Endothelial cell of umbilical vein (primary cell): Measurements from ENCODE around the gene TMEM150C. TPM values are rescaled to one million over a fixed set of nuclear protein-coding genes. Genes with fewer than 3 reads are reported as not detected.

Experiments used
- BruUV-seq: library from RNA; stranded (reverse); fragments of 400-500 nt; replicated peaks from 2 replicates; lab custom pipeline; 2021; lab: Mats Ljungman, UMichigan
- CTCF ChIA-PET: fragments of 300-600, 350-600 bp; sonication (Branson Sonifier 250); formaldehyde crosslinking; loops from one replicate; lab custom pipeline; 2021; ENCODE audit warnings: antibody characterized with exemption, inconsistent platforms; lab: Charles Lee
- POLR2A ChIA-PET: fragments of 300-600, 350-600 bp; sonication (Branson Sonifier 250); formaldehyde crosslinking; loops from one replicate; lab custom pipeline; 2021; ENCODE audit warnings: antibody characterized with exemption, inconsistent platforms; lab: Charles Lee
- DNase-seq: peaks from one replicate; pipeline ENCODE4 v3.0.0-alpha.2; 2011; ENCODE audit warnings: low read depth, low spot score
- FAIRE-seq: peaks from 2 replicates; lab custom pipeline; 2011; peaks lifted over from hg19 to GRCh38; lab: Jason Lieb, UNC
- H2AFZ ChIP-seq: 2 replicates; pipeline ENCODE4 v1.6.0; 2012; ENCODE audit warnings: low read depth, low read length, control low read depth, inconsistent platforms
- H3K27ac ChIP-seq: 2 replicates; pipeline ENCODE4 v1.5.1; 2011; ENCODE audit warnings: low read depth, mild to moderate bottlenecking, control low read depth, low read length, moderate library complexity; ENCODE audit not compliant: insufficient read depth
- H3K27me3 ChIP-seq, 2 experiments: 2 replicates each; pipeline versions ENCODE4 v1.6.0 to v1.6.1; 2011; ENCODE audit warnings: low read length in 2 of 2, mixed read lengths in 1 of 2; ENCODE audit not compliant: control insufficient read depth in 2 of 2, insufficient read depth in 2 of 2
- H3K36me3 ChIP-seq, 2 experiments: 2 replicates in 1 of 2; 3 replicates in 1 of 2; pipeline ENCODE4 v1.5.1; 2011; ENCODE audit warnings: low read length in 2 of 2, mild to moderate bottlenecking in 1 of 2, moderate library complexity in 1 of 2; ENCODE audit not compliant: control insufficient read depth in 2 of 2, insufficient read depth in 2 of 2; ENCODE audit errors: extremely low read depth in 1 of 2
- H3K4me1 ChIP-seq: 3 replicates; pipeline ENCODE4 v1.5.1; 2011; ENCODE audit warnings: mild to moderate bottlenecking, low read length; ENCODE audit not compliant: control insufficient read depth, insufficient read depth; ENCODE audit errors: extremely low read depth
- H3K4me2 ChIP-seq: 2 replicates; pipeline ENCODE4 v1.6.1; 2011; ENCODE audit warnings: low read length, control low read depth, mixed read lengths; ENCODE audit not compliant: insufficient read depth
- H3K4me3 ChIP-seq, 3 experiments: fragments of 200-600 bp in 1 of 3; sonication (generic), shearing (Covaris generic) in 1 of 3; replicated peaks in 1 of 3; 2 replicates each; pipeline ENCODE4 v1.5.1; 2011 to 2016; ENCODE audit warnings: control low read depth in 3 of 3, low read length in 3 of 3, mild to moderate bottlenecking in 2 of 3, inconsistent platforms in 1 of 3, low read depth in 1 of 3, moderate library complexity in 1 of 3; ENCODE audit not compliant: insufficient read depth in 1 of 3
- H3K79me2 ChIP-seq: 2 replicates; pipeline ENCODE4 v1.6.0; 2012; ENCODE audit warnings: low read length, inconsistent platforms; ENCODE audit not compliant: control insufficient read depth, insufficient read depth
- H3K9ac ChIP-seq: replicated peaks from 2 replicates; pipeline ENCODE3; 2011; ENCODE audit warnings: low read length, control low read depth; ENCODE audit not compliant: insufficient read depth; ENCODE audit errors: extremely low read depth
- H3K9me1 ChIP-seq: replicated peaks from 3 replicates; pipeline ENCODE4 v1.6.0; 2011; ENCODE audit warnings: mild to moderate bottlenecking, low read length; ENCODE audit not compliant: control insufficient read depth, insufficient read depth; ENCODE audit errors: extremely low read depth
- H3K9me3 ChIP-seq: replicated peaks from 2 replicates; pipeline ENCODE4 v1.5.1; 2012; ENCODE audit warnings: low read length, inconsistent platforms; ENCODE audit not compliant: control insufficient read depth, insufficient read depth
- H4K20me1 ChIP-seq: replicated peaks from 2 replicates; pipeline ENCODE3; 2011; ENCODE audit warnings: mild to moderate bottlenecking, low read length; ENCODE audit not compliant: control insufficient read depth, insufficient read depth; ENCODE audit errors: extremely low read depth
- CTCF ChIP-seq, 2 donors: IDR thresholded peaks; 1 replicate in 1 of 2; 2 replicates in 1 of 2; pipeline ENCODE4 v1.5.1; 2011; ENCODE audit warnings: low read length in 2 of 2, mild to moderate bottlenecking in 2 of 2, moderate library complexity in 2 of 2, control low read depth in 1 of 2, inconsistent platforms in 1 of 2, low read depth in 1 of 2; ENCODE audit not compliant: insufficient read depth in 1 of 2; ENCODE audit errors: extremely low read depth in 1 of 2
- EZH2 ChIP-seq: IDR thresholded peaks from 2 replicates; pipeline ENCODE4 v1.6.1; 2012; ENCODE audit warnings: borderline replicate concordance, low read depth, mild to moderate bottlenecking, moderate library complexity, low read length, inconsistent platforms; ENCODE audit not compliant: severe bottlenecking
- FOS ChIP-seq: IDR thresholded peaks from 2 replicates; pipeline ENCODE4 v1.6.1; 2011; ENCODE audit warnings: mild to moderate bottlenecking, low read length, moderate library complexity, borderline replicate concordance; ENCODE audit not compliant: insufficient read depth
- GATA2 ChIP-seq: IDR thresholded peaks from 2 replicates; pipeline ENCODE4 v1.7.0; 2011; ENCODE audit warnings: low read depth, mild to moderate bottlenecking, moderate library complexity, mixed read lengths, low read length; ENCODE audit not compliant: insufficient read length, insufficient read depth
- JUN ChIP-seq: IDR thresholded peaks from 2 replicates; pipeline ENCODE4 v1.6.1; 2011; ENCODE audit warnings: borderline replicate concordance, low read depth; ENCODE audit not compliant: insufficient read length, insufficient read depth
- MAX ChIP-seq: IDR thresholded peaks from 2 replicates; pipeline ENCODE4 v1.6.1; 2011; ENCODE audit not compliant: insufficient read depth, insufficient read length
- MYC ChIP-seq: IDR thresholded peaks from one replicate; pipeline ENCODE4 v1.6.1; 2011; ENCODE audit warnings: mild to moderate bottlenecking, low read depth, low read length
- POLR2A ChIP-seq: IDR thresholded peaks from 2 replicates; pipeline ENCODE4 v1.6.1; 2012; ENCODE audit warnings: low read depth, mild to moderate bottlenecking, control low read depth, low read length
- POLR2AphosphoS5 ChIP-seq: IDR thresholded peaks from 2 replicates; pipeline ENCODE4 v1.6.1; 2012; ENCODE audit warnings: low read depth, mild to moderate bottlenecking, control low read depth, low read length, moderate library complexity; ENCODE audit not compliant: insufficient read depth
- dilution Hi-C: fragments of 300-500 bp; cut with MboI; formaldehyde crosslinking; loops from one replicate; pipeline ENCODE4 v1.15.0; 2019; ENCODE audit warnings: low sequenced_read_pairs; ENCODE audit not compliant: extremely low pct_ligation_motif_present
- intact Hi-C: fragments of 100-400 bp; cut with micrococcal nuclease; formaldehyde crosslinking; loops from one replicate; pipeline ENCODE4 v1.10.0; 2022
- polyA plus RNA-seq, 4 experiments: library from polyadenylated mRNA; depleted of rRNA in 3 of 4; stranded (reverse) in 3 of 4; unstranded in 1 of 4; fragments of >200 nt; gene quantifications; 2 replicates each; pipeline versions ENCODE4 v1.2.1 to v1.2.3, GENCODE V29; 2011 to 2012; ENCODE audit warnings: missing spikeins in 1 of 4
- total RNA-seq: library from RNA; stranded (reverse); gene quantifications from 2 replicates; pipeline ENCODE4 v1.2.3, GENCODE V29; 2021

TMEM150C gene
- total and polyA plus RNA-seq, 2 donors (not counting 3 experiments of a cell fraction or from before 2014, with no cell fraction given) = 4.1 to 6.6 TPM

- Histone ChIP-seq H3K4me1 (no peaks in the 10 kb centered on the region), H2AFZ (no peak overlapping the region), H3K27me3 (peaks cover 0 to 1% of the 10 kb centered on the region in 2 experiments), H3K27ac (no peak overlapping the region), H3K9me3 (no peaks in the 10 kb centered on the region), H3K4me3 (no peak overlapping the region), H3K79me2 (no peaks in the 10 kb centered on the region), H3K9ac (no peak overlapping the region), H3K36me3 (no peaks in the 10 kb centered on the region), H3K9me1 (no peaks in the 10 kb centered on the region), H3K4me2 (no peak overlapping the region), H4K20me1 (no peaks in the 10 kb centered on the region)
- POLR2A ChIA-PET = no interaction called here
- dilution Hi-C loops (no loop called here), intact Hi-C loops (no loop called here)
- no peak for FAIRE-seq
- no peak for TF ChIP-seq GATA2
- TF ChIP-seq FOS = no peak
- TF ChIP-seq CTCF (IDR thresholded peaks at IDR 0.05; ENCODE audit: extremely low read depth in 1 of 2, insufficient read depth in 1 of 2, low read depth in 1 of 2, low read length in 2 of 2) = no peak
- no peak for TF ChIP-seq MYC
- no peak for TF ChIP-seq POLR2AphosphoS5
- TF ChIP-seq MAX = no peak
- TF ChIP-seq POLR2A = no peak
- TF ChIP-seq JUN = no peak
- no peak for TF ChIP-seq EZH2
- no peak for DNase-seq
- no TSS peak for BruUV-seq
- CTCF ChIA-PET = no interaction called here
Measured at GRCh38 chr4:82579932-82580331, 18.1 kb upstream of the TMEM150C start.
